Skeletal muscle tissue (tissue), 4 donors: ENCODE data around the gene NUDT12. TPM values are rescaled to one million over a fixed set of nuclear protein-coding genes. Genes with fewer than 3 reads are reported as not detected.

Experiments
- H3K27ac ChIP-seq: one replicate; pipeline ENCODE4 v1.7.0; 2013; ENCODE audit warnings: mild to moderate bottlenecking, low read depth, low read length, inconsistent platforms
- H3K27me3 ChIP-seq, 3 donors: one replicate each; pipeline ENCODE4 v1.7.0; 2013; ENCODE audit warnings: low read length in 3 of 3; ENCODE audit not compliant: control insufficient read depth in 3 of 3, insufficient read depth in 3 of 3
- H3K36me3 ChIP-seq, 3 donors: one replicate each; pipeline ENCODE4 v1.7.0; 2013; ENCODE audit warnings: low read length in 3 of 3; ENCODE audit not compliant: control insufficient read depth in 3 of 3, insufficient read depth in 3 of 3
- H3K4me1 ChIP-seq, 3 donors: one replicate each; pipeline ENCODE4 v1.7.0; 2013; ENCODE audit warnings: low read length in 3 of 3, mild to moderate bottlenecking in 3 of 3; ENCODE audit not compliant: control insufficient read depth in 3 of 3, insufficient read depth in 3 of 3
- H3K4me3 ChIP-seq, 3 donors: one replicate each; pipeline ENCODE4 v1.7.0; 2013; ENCODE audit warnings: low read length in 3 of 3
- H3K9ac ChIP-seq, 3 donors: one replicate each; pipeline ENCODE4 v1.7.0; 2013; ENCODE audit warnings: low read length in 3 of 3, mild to moderate bottlenecking in 3 of 3, moderate library complexity in 2 of 3, low read depth in 1 of 3
- H3K9me3 ChIP-seq, 3 donors: one replicate each; pipeline ENCODE4 v1.7.0; 2013; ENCODE audit warnings: low read length in 3 of 3; ENCODE audit not compliant: control insufficient read depth in 3 of 3
- total RNA-seq: library from RNA; depleted of rRNA; stranded (reverse); fragments of >200 nt; gene quantifications from one replicate; pipeline ENCODE4 v1.2.3, GENCODE V29; 2014
- donor health status: Osteomylitis.

NUDT12 gene
- 11.0 TPM for total RNA-seq

- H3K4me3 ChIP-seq = peak within 1 kb of the TSS; percentile 90 to 98 (median 95)
- H3K36me3 ChIP-seq = peaks cover 0 to 4% (median 0%) of the 10 kb centered on the region in 3 donors
- H3K27me3 ChIP-seq = no peaks in the 10 kb centered on the region
- no peaks in the 10 kb centered on the region for H3K9me3 ChIP-seq
- peak within 1 kb of the TSS; percentile 91 for H3K27ac ChIP-seq
- peak within 1 kb of the TSS; percentile 93 to 94 (median 94) for H3K9ac ChIP-seq
- H3K4me1 ChIP-seq = peaks cover 8 to 13% (median 10%) of the 10 kb centered on the region in 3 donors
Observed at GRCh38 chr5:103562453-103563157, at the start of gene NUDT12. NUDT12 (minus strand) TSS chr5:103562789; CDS start chr5:103560248, 2,541 bp downstream.

- H3K4me1 ChIP-seq = no peaks in the 10 kb centered on the region
- no peak overlapping the region for H3K27ac ChIP-seq
- no peaks in the 10 kb centered on the region for H3K36me3 ChIP-seq
- no peaks in the 10 kb centered on the region for H3K27me3 ChIP-seq
- H3K9ac ChIP-seq = no peak overlapping the region
- H3K9me3 ChIP-seq = no peaks in the 10 kb centered on the region
- no peak overlapping the region for H3K4me3 ChIP-seq
Observed at GRCh38 chr5:103607346-103607745, 44.8 kb upstream of the NUDT12 start.

- Histone ChIP-seq H3K27ac (no peak overlapping the region), H3K4me3 (no peak overlapping the region), H3K9me3 (no peaks in the 10 kb centered on the region), H3K4me1 (no peaks in the 10 kb centered on the region), H3K9ac (no peak overlapping the region), H3K36me3 (no peaks in the 10 kb centered on the region), H3K27me3 (no peaks in the 10 kb centered on the region)
Observed at GRCh38 chr5:103605277-103605676, 42.7 kb upstream of the NUDT12 start.

GRCh38 chr5:103602438-103602837 is 39.8 kb upstream of the NUDT12 start:
- no peak overlapping the region for H3K9ac ChIP-seq
- no peaks in the 10 kb centered on the region for H3K4me1 ChIP-seq
- H3K4me3 ChIP-seq = no peak overlapping the region
- H3K27me3 ChIP-seq = no peaks in the 10 kb centered on the region
- H3K36me3 ChIP-seq = no peaks in the 10 kb centered on the region
- H3K27ac ChIP-seq = no peak overlapping the region
- H3K9me3 ChIP-seq = no peaks in the 10 kb centered on the region

- no peaks in the 10 kb centered on the region for H3K36me3 ChIP-seq
- no peak overlapping the region for H3K4me3 ChIP-seq
- H3K4me1 ChIP-seq = no peaks in the 10 kb centered on the region
- no peaks in the 10 kb centered on the region for H3K27me3 ChIP-seq
- no peaks in the 10 kb centered on the region for H3K9me3 ChIP-seq
- no peak overlapping the region for H3K9ac ChIP-seq
- H3K27ac ChIP-seq = no peak overlapping the region
Observed at GRCh38 chr5:103601314-103601713, 38.7 kb upstream of the NUDT12 start.

- H3K9ac ChIP-seq = no peak overlapping the region
- no peaks in the 10 kb centered on the region for H3K4me1 ChIP-seq
- H3K36me3 ChIP-seq = no peaks in the 10 kb centered on the region
- no peaks in the 10 kb centered on the region for H3K27me3 ChIP-seq
- no peaks in the 10 kb centered on the region for H3K9me3 ChIP-seq
- no peak overlapping the region for H3K27ac ChIP-seq
- no peak overlapping the region for H3K4me3 ChIP-seq
Observed at GRCh38 chr5:103600086-103600485, 37.5 kb upstream of the NUDT12 start.

- H3K27ac ChIP-seq = no peak overlapping the region
- H3K9me3 ChIP-seq = no peaks in the 10 kb centered on the region
- no peaks in the 10 kb centered on the region for H3K36me3 ChIP-seq
- H3K9ac ChIP-seq = no peak overlapping the region
- H3K27me3 ChIP-seq = no peaks in the 10 kb centered on the region
- H3K4me3 ChIP-seq = no peak overlapping the region
- no peaks in the 10 kb centered on the region for H3K4me1 ChIP-seq
Observed at GRCh38 chr5:103598997-103599566, 36.5 kb upstream of the NUDT12 start.

GRCh38 chr5:103590221-103590620 is 27.6 kb upstream of the NUDT12 start:
- Histone ChIP-seq H3K9me3 (no peaks in the 10 kb centered on the region), H3K27ac (no peak overlapping the region), H3K27me3 (no peaks in the 10 kb centered on the region), H3K4me3 (no peak overlapping the region), H3K4me1 (no peaks in the 10 kb centered on the region), H3K9ac (no peak overlapping the region), H3K36me3 (no peaks in the 10 kb centered on the region)

GRCh38 chr5:103589776-103590175 is 27.2 kb upstream of the NUDT12 start:
- no peaks in the 10 kb centered on the region for H3K9me3 ChIP-seq
- no peak overlapping the region for H3K27ac ChIP-seq
- H3K4me1 ChIP-seq = no peaks in the 10 kb centered on the region

GRCh38 chr5:103589357-103589756 is 26.8 kb upstream of the NUDT12 start:
- no peak overlapping the region for H3K9ac ChIP-seq
- no peak overlapping the region for H3K4me3 ChIP-seq
- H3K36me3 ChIP-seq = no peaks in the 10 kb centered on the region
- no peaks in the 10 kb centered on the region for H3K4me1 ChIP-seq
- no peaks in the 10 kb centered on the region for H3K27me3 ChIP-seq
- no peak overlapping the region for H3K27ac ChIP-seq
- no peaks in the 10 kb centered on the region for H3K9me3 ChIP-seq

More at GRCh38 chr5:103589776-103590175, 27.2 kb upstream of the NUDT12 start:
- Histone ChIP-seq H3K4me3 (no peak overlapping the region), H3K9ac (no peak overlapping the region), H3K27me3 (no peaks in the 10 kb centered on the region), H3K36me3 (no peaks in the 10 kb centered on the region)
